ENCODE results near the gene KLHL25.

KLHL25 gene

DNA sequence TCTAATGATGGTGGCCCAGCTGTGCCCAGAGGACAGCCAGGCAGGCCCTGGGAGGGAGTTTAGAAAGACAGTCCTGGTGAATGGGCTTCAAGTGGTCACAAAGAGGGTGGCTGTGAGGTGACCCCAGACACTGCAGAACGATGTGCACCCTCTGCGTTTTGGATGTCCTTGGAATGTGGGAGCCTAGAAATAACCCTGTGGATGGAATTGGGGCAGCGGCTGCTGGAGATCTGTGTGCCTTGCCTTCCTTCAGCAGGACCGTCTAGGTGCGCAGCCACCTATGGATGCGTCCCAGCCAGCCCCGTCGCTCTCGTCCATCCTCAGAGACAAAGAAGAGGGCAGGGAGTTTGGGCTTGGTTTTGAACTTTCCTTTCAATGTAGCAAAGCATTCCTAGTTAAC is 46.5 kb downstream of the KLHL25 start:
- no peak for DNase-seq (ENCODE audit: low read depth in 2 of 2)

DNA sequence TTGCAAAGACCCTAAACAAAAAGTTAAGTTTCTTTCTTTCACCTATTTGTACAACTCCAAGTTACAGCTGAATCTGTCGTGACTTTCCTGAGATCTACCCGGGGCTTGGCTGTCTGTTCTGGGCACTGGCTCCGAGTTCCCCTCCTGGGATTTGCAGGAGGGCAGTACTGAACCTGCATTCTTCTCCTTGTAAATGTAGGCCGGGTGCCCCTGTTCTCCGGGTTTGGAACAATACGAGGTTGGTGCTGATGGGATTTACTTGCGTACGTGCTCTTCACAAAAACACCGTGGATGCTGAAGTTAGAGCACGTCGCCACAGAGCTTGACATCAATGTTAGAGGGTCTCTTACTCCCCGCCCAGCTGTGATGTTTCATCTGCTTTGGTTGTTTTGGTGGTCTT is 48.1 kb downstream of the KLHL25 start:
- no peak for DNase-seq (ENCODE audit: low read depth in 2 of 2)

DNA sequence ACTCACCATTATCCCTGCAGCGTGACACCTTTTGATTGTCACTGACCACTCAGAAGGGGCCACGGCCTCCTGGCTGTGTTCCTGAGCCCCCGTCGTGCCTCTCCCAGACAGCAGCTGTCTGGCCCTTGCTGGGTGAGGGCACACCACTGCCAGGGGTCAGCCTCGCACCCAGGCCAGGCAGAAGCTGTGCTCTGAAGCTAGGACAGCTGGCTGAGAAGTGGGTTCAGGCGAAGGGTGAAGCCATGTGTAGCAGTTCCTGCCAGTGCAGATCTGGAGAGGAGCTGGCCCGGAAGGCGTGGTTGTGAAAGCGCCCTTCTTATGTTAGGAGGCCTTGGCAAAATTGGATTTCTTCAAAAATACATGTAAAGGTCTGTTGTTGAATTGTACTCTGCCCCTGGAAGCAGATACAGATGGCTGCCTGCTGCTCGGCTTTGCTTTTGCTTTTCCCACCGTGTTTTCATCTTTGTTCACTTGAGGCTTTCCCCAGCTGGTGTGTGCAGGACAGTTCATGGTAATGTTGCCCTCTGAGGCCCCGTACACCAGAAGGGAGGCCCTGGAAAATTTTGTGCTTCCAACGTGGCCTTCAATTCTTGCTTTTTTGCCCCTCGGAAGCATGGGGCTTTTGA is 49.1 kb downstream of the KLHL25 start:
- no peak for DNase-seq (ENCODE audit: low read depth in 2 of 2)

DNA sequence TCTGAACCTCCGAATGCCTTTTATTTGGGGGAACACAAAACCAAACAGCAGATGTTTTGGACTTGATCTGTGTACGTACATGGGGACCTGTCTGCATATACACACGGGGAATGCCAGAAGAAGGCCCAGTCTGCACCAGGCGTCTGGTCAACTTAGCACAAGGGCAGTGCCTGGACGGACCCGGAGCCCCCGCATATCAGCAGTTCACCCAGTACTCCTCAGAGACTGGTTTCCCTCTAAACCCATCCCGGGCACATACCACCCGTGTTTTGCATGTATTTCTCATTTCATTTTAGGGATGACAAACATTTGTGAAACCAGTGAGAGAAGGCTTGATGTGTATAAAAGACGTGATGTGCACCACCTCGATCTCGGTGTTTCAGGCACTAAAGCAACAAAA is 49.7 kb downstream of the KLHL25 start:
- DNase-seq (ENCODE audit: low read depth in 2 of 2), result no peak

DNA sequence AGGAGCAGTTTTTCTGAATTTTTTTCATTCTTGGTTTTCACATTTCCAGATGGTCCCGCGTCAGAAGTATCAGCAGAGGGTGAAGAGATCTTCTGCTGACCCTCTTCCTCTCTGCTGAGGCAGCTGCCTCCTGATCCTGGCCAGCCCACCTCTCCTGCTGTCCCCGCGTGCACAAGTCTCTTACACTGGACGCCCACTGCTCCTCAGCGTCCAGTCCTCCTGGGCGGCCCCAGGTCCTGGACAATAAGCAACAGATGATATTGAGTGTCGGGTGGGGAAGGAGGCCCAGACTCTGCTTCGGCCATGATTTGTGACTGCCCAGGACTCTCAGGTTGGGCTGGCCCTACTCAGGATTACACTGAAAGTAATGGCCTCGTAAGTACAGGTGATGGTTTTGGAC is 50.1 kb downstream of the KLHL25 start:
- DNase-seq (ENCODE audit: low read depth in 2 of 2), result no peak

DNA sequence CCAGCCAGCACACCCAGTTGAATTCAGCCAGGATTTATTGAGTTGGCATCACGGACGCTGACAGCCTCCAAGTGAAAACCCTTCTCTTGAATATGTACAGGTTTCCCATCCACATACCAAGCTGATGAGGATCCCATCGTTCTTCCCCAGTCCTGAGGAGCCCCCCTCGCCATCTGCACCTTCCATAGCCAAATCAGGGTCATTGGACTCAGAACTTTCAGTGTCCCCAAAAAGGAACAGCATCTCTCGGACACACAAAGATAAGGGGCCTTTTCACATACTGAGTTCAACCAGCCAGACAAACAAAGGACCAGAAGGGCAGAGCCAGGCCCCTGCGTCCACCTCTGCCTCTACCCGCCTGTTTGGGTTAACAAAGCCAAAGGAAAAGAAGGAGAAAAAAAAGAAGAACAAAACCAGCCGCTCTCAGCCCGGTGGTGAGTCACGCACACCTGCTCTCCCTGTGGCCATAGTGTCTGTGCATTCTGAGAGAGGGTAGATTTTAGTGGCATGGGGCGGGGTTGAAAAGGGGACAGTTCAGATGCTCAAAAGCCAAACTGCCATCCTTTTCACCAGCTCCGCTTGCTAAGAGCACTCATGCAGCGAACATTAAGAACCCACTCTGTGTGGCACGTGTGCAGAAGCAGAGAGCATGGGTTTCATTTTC is 51.2 kb downstream of the KLHL25 start:
- no peak for DNase-seq (ENCODE audit: low read depth in 2 of 2)

DNA sequence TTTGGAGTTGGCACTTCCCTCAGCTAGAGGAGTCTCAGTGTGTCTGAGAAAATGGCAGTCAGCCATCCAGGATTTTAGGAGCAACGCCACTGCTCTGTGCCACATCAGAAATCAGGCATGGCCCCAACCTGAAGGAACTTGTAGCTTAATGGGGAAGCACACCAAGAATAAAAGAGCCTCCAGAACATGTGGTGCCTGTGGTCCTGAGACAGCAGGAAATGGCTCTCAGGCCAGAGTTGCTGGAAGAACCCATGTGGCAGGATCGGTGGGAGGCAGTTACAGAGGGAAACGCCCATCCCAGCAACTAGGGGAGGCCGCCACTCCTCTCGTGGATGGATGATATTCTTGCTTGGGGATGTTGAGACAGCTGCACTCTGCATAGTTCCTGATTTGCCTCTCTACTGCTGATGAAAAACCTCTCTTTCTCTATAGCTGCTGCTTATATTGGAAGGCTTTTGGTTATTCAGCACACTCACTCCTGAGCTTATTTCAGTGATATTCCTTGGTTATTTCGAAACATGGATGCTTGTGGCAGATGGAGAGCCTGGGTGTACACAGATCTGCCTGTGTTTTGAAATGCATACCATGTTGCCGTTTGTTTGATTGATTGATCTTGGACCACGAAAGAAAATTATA is 52.4 kb downstream of the KLHL25 start:
- DNase-seq (ENCODE audit: low read depth in 2 of 2), result no peak

DNA sequence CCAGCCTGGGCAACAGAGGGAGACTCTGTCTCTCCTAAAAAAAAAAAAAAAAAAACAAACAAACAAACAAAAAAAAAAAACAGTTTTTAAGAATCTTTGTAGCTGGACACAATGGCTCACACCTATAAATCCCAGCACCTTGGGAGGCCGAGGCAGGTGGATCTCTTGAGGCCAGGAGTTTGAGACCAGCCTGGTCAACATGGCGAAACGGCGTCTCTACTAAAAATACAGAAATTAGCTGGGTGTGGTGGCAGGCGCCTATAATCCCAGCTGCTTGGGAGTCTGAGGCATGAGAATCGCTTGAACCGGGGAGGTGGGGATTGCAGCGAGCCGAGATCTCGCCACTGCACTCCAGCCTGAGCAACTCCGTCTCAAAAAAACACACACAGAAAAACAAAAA is 53.1 kb downstream of the KLHL25 start:
- no peak for DNase-seq (ENCODE audit: low read depth in 2 of 2)

DNA sequence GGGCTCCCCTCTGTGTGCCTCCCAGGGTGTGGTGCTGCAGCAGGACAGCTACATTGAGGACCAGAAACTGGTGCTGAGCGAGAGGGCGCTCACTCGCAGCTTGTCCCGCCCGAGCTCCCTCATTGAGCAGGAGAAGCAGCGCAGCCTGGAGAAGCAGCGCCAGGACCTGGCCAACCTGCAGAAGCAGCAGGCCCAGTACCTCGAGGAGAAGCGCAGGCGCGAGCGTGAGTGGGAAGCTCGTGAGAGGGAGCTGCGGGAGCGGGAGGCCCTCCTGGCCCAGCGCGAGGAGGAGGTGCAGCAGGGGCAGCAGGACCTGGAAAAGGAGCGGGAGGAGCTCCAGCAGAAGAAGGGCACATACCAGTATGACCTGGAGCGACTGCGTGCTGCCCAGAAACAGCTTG is 53.7 kb downstream of the KLHL25 start:
- DNase-seq (ENCODE audit: low read depth in 2 of 2), result no peak

DNA sequence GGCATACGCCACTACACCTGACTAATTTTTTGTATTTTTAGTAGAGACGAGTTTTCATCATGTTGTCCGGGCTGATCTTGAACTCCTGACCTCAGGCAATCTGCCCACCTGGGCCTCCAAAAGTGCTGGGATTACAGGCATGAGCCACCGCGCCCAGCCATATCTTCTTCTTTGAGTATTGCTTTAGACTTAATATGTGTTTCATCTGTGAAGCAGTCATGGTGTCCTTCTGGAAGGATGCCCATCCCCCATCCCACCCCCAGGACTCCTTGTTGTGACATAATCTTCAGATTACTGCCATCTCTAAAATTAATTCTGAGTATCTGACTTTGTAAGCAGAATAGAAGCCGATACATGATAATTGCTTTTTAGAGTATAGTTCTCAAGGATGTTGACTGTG is 57.7 kb downstream of the KLHL25 start:
- DNase-seq (ENCODE audit: low read depth in 2 of 2), result no peak

DNA sequence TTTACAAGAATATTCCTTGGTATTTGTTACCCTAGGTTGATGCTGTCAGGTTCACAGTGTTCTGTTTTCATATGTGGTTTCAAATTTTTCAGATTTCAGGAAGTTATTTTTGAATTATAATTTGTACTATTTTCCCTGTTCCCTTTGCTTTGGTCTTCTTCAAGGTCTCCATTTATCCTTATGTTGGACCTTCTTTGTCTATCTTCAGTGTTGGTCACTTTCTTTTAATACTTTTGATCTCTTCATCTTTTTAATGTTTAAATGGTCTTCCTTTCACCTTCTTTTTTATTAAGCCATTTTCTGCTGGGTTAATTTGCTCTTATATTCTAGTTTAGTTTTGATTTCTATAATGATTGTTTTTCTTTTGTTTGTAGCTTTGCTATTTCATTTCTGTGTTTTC is 61.3 kb downstream of the KLHL25 start:
- DNase-seq (ENCODE audit: low read depth in 2 of 2), result no peak

DNA sequence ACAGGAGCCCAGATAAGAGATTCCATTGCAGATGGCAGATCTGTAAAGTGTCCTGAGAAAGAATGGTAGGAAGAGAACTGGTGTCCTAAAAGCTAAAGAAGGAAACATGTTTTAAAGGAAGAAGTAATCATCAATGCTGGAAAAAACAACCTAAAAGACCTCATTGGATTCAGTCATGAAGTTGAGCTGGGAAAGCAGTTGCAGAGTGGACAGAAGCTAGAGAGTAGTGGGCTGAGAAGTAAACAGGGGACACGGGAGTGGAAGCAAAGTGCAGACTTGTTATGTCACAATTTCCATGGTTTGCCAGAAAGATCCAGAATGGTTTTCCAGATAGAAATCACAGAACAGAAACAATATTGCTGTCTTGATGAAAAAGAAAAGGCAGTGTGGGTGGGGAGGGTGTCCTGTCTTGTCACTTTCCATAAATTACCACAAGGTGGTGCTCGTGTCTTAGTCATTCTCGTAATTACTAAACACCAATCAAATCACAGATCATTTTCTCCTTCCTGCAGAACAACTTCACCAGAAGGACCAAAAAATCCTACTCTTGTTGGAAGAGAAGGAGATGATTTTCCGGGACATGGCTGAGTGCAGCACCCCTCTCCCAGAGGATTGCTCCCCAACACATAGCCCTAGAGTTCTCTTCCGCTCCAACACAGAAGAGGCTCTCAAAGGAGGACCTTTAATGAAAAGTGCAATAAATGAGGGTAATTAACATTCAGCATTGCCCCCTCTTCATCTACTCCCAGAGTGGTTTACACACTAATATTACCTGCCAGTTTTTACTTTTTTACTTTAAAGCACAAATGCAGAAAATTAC is 64.5 kb downstream of the KLHL25 start:
- no peak for DNase-seq (ENCODE audit: low read depth in 2 of 2)

DNA sequence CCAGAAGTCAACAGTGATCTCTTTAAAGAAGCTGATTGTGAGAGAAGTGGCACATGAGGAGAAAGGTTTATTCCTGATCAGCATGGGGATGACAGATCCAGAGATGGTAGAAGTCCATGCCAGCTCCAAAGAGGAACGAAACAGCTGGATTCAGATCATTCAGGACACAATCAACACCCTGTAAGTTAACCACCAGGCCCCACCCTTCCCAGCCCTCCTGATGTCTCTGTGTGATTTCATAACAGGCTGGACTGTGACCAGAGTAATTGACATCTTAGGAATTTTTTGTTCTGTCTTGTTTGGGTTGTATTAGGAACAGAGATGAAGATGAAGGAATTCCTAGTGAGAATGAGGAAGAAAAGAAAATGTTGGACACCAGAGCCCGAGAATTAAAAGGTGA is 67.7 kb downstream of the KLHL25 start:
- no peak for DNase-seq (ENCODE audit: low read depth in 2 of 2)

DNA sequence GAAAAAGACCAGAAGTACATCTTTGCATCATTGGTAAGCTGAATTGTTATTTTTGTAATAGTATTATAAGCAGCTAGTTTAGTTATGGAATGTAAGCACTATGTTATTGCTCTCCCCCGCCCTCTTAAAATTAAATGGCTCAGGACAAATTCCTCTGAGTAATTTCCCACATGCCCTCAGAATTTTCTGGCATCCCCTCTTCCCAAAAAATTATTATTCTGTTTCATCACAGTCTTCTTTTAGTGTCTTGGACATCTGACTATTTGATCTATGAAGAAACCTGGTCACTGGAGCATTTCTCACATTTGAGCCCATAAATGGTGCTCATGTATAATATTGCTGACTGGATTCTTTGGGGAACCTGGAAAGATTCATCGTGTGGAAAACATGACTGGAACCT is 68.3 kb downstream of the KLHL25 start:
- DNase-seq (ENCODE audit: low read depth in 2 of 2), result no peak

DNA sequence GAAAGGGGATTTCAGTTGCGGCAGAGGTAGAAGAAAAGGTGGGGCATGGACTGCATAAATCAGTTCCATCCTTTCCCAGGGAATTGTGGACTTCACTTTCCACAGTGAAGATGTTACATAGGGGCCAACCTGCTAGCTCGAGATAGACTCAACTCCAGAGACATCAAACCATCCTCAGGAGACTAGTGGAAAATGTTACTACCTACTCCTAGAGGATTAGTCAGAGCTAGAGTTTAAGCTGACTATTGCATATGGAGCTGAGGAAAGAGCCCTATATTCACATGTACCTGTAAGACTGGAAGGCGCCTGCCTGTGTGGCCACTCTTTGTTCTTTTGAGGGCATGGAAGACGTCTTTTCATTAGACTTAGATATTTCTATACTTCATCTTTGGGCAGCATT is 69.2 kb downstream of the KLHL25 start:
- no peak for DNase-seq (ENCODE audit: low read depth in 2 of 2)

DNA sequence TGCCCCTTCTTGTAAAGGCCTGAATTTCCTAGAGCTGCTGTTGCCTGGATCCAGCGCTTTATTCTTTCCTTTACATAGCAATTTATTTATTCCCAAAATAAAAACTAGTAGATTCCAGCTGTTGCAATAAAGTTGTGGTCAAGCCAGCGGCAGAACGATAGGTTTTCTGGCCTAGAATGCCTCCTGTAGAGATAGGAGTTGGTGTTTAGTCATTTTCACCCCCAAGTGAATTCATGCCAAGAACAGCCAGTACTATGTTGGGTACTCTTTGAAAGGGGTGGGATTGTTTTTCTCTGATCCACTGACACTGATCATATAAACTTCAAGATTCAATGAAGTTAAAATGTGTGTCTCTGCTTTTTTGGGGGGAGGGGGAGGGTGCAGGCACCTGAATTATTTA is 69.7 kb downstream of the KLHL25 start:
- DNase-seq (ENCODE audit: low read depth in 2 of 2), result no peak

DNA sequence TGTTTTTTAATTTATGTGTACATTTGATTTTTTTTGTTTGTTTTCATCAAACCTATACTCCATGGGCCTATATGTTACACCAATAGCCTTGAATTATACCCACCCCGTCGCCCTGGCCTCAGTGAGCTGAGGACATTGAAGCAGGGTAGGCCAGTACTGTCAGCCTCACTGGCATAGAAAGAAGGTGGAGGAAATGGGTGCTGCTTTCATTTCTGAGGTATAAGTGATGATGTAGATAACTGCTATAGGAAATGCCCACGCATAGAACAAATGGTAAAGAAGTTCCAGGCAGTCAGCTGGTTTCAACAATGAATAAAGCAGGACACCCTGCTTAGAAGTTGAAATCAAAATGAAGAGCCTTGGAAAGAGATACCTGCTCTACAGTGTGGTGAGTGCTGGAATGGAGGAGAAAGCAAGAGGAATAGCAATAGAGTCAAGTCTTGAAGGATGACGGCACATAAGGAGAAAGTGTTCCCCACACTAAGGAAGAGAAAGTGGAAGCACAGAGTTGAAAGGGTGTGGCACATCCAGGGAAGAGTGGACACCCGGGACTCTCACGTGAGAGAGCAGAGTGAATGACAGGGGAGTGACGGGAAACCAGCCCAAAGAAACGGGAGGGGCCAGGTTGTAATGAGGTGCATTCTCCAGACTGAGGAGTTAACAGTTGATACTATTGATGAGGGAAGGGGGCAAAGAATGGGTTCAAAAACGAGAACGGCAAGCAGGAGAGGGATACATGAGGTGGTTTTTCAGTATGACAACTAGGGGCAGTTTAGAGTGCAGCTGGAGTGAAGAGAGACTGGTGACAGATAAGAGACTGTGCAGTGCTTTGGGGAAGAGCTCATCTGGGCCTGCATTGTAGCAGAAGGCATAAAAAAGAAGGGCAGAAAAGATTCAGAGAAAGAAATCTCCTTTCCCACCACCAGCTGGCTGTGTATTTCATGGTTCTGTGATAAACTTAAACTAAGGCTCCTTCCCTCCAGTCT is 70.5 kb downstream of the KLHL25 start:
- DNase-seq (ENCODE audit: low read depth in 2 of 2), result no peak

DNA sequence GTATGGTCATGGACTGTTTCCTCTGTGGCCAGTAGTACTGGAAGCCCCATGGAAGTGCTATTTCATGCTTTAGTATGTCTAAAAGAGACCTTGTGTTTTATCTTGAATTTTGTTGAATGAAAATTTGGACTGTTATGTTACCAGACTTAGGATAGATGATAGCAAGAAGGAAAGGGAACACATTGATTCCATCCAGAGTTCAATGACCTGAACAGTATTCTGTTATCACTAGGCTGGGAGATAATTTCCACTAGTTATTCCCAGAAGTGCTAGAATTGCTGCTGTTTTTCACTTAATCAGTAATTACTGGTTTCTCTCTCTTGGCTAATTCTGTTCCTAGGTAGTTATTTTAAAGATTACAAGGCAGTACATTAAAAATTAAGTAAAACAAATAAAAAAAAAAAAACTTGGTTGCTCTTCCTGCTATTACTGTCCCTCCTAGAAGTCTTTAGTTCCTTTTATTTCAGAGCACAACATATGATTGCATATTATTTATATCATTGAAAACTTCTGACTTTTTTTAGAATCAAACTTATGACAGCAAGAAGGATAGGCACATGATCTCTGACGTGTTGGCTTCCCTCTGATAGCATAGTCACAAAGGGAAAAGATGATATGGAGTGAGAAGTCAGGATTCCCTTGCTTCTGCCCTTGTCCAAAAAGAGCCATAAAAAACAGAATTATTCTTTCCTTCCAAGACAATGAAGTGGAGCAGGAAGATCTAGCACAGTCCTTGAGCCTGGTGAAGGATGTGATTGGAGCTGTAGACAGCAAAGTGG is 72.2 kb downstream of the KLHL25 start:
- no peak for DNase-seq (ENCODE audit: low read depth in 2 of 2)

DNA sequence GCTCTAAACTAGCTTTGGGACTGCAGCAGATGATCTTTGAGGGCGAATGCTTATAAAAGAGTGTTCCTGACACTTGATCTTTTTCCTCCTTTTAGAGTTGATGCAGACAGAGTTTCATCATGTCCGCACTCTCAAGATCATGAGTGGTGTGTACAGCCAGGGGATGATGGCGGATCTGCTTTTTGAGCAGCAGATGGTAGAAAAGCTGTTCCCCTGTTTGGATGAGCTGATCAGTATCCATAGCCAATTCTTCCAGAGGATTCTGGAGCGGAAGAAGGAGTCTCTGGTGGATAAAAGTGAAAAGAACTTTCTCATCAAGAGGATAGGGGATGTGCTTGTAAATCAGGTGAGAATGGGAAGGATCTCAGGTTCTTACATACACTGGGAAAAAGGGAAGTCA is 75.7 kb downstream of the KLHL25 start:
- no peak for DNase-seq (ENCODE audit: low read depth in 2 of 2)

DNA sequence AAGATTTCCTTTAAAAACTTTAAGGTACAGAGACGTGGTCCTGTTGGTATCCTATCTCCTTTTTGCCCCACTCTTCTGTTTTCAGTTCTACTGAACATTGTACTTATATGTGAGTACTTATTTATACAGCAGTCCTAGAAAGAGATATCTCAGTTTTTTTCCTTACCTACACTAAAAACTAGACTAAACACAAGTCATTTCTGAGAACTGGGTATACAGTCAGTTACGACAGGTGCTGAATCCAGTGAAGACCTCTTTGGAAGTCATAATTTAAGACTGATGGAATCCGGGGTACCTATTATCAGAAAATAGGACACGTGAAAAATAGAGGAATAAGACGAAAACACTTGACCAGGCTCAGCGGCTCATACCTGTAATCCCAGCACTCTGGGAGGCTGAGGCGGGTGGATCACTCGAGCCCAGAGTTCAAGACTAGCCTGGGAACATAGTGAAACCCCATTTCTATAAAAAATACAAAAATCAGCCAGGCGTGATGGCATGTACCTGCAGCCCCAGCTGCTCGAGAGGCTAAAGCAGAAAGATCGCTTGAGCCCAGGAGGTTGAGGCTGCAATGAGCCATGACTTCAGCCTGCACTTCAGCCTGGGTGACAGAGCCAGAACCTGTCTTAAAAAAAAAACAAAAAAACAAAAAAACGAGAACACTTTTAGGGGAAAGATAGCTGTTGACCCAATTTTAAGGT is 76.3 kb downstream of the KLHL25 start:
- no peak for DNase-seq (ENCODE audit: low read depth in 2 of 2)

Measured in stimulated activated CD8-positive, alpha-beta memory T cell treated with anti-CD3 and anti-CD28 coated beads, Interleukin-2, amount 100 ng/mL, for 48 hours (primary cell).